HL-60 (cell line): ENCODE data around the gene WDR64.
"Not testable (repeated sequence)": the region's sequence is repeated elsewhere in the genome, so short reads cannot be mapped to it uniquely, and the experiment has no call there.

Experiments
- DNase-seq, 2 experiments: peaks; one replicate each; pipeline ENCODE4 v3.0.0-alpha.2; 2010 to 2020; ENCODE audit warnings: low read depth in 1 of 2, low spot score in 1 of 2
- H3K27ac ChIP-seq: fragments of 250-450 bp; sonication (Bioruptor Pico); replicated peaks from 2 replicates; pipeline ENCODE4 v1.5.1; 2020; ENCODE audit warnings: mild to moderate bottlenecking, moderate library complexity
- H3K27me3 ChIP-seq: fragments of 250-450 bp; sonication (Bioruptor Pico); 2 replicates; pipeline ENCODE4 v1.5.1; 2021; ENCODE audit warnings: mild to moderate bottlenecking, moderate library complexity; ENCODE audit not compliant: insufficient read depth, poor library complexity, severe bottlenecking
- H3K4me3 ChIP-seq: replicated peaks from 2 replicates; pipeline ENCODE4 v1.5.1; 2011; ENCODE audit warnings: mild to moderate bottlenecking, control low read depth, low read length; ENCODE audit not compliant: insufficient read depth
- GABPA ChIP-seq: IDR thresholded peaks from 2 replicates; pipeline ENCODE4 v1.6.1; 2012; ENCODE audit warnings: low read depth
- POLR2AphosphoS5 ChIP-seq: IDR thresholded peaks from 2 replicates; pipeline ENCODE4 v1.6.1; 2012; ENCODE audit warnings: low read depth
- SPI1 ChIP-seq: IDR thresholded peaks from 2 replicates; pipeline ENCODE4 v1.6.1; 2012; ENCODE audit warnings: low read depth, mild to moderate bottlenecking, borderline replicate concordance
- TF ChIP-seq, protein P1 (sequence below): IDR thresholded peaks from 2 replicates; pipeline ENCODE4 v1.6.1; 2012; ENCODE audit warnings: low read depth; ENCODE audit not compliant: insufficient replicate concordance
- TF ChIP-seq, protein P2 (sequence below): IDR thresholded peaks from one replicate; pipeline ENCODE4 v1.5.1; 2011; ENCODE audit warnings: low read length, control low read depth, inconsistent platforms; ENCODE audit not compliant: insufficient read depth

Gene WDR64

GRCh38 chr1:241658081-241658793, 6.2 kb downstream of the WDR64 start:
- H3K4me3 ChIP-seq: no peak overlapping the region
- H3K27me3 ChIP-seq: peaks cover 6% of the 10 kb centered on the region
- TF ChIP-seq POLR2AphosphoS5: no peak
- no peak for TF ChIP-seq GABPA
- TF ChIP-seq SPI1: no peak
- TF ChIP-seq, protein P1, sequence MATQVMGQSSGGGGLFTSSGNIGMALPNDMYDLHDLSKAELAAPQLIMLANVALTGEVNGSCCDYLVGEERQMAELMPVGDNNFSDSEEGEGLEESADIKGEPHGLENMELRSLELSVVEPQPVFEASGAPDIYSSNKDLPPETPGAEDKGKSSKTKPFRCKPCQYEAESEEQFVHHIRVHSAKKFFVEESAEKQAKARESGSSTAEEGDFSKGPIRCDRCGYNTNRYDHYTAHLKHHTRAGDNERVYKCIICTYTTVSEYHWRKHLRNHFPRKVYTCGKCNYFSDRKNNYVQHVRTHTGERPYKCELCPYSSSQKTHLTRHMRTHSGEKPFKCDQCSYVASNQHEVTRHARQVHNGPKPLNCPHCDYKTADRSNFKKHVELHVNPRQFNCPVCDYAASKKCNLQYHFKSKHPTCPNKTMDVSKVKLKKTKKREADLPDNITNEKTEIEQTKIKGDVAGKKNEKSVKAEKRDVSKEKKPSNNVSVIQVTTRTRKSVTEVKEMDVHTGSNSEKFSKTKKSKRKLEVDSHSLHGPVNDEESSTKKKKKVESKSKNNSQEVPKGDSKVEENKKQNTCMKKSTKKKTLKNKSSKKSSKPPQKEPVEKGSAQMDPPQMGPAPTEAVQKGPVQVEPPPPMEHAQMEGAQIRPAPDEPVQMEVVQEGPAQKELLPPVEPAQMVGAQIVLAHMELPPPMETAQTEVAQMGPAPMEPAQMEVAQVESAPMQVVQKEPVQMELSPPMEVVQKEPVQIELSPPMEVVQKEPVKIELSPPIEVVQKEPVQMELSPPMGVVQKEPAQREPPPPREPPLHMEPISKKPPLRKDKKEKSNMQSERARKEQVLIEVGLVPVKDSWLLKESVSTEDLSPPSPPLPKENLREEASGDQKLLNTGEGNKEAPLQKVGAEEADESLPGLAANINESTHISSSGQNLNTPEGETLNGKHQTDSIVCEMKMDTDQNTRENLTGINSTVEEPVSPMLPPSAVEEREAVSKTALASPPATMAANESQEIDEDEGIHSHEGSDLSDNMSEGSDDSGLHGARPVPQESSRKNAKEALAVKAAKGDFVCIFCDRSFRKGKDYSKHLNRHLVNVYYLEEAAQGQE: no peak
- TF ChIP-seq, protein P2, sequence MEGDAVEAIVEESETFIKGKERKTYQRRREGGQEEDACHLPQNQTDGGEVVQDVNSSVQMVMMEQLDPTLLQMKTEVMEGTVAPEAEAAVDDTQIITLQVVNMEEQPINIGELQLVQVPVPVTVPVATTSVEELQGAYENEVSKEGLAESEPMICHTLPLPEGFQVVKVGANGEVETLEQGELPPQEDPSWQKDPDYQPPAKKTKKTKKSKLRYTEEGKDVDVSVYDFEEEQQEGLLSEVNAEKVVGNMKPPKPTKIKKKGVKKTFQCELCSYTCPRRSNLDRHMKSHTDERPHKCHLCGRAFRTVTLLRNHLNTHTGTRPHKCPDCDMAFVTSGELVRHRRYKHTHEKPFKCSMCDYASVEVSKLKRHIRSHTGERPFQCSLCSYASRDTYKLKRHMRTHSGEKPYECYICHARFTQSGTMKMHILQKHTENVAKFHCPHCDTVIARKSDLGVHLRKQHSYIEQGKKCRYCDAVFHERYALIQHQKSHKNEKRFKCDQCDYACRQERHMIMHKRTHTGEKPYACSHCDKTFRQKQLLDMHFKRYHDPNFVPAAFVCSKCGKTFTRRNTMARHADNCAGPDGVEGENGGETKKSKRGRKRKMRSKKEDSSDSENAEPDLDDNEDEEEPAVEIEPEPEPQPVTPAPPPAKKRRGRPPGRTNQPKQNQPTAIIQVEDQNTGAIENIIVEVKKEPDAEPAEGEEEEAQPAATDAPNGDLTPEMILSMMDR: no peak
- DNase-seq: no peak
- H3K27ac ChIP-seq: no peak overlapping the region

- not testable (repeated sequence) for H3K27ac ChIP-seq, DNase-seq, H3K4me3 ChIP-seq, H3K27me3 ChIP-seq
Measured at GRCh38 chr1:241659016-241659415, 6.9 kb downstream of the WDR64 start.

DNA sequence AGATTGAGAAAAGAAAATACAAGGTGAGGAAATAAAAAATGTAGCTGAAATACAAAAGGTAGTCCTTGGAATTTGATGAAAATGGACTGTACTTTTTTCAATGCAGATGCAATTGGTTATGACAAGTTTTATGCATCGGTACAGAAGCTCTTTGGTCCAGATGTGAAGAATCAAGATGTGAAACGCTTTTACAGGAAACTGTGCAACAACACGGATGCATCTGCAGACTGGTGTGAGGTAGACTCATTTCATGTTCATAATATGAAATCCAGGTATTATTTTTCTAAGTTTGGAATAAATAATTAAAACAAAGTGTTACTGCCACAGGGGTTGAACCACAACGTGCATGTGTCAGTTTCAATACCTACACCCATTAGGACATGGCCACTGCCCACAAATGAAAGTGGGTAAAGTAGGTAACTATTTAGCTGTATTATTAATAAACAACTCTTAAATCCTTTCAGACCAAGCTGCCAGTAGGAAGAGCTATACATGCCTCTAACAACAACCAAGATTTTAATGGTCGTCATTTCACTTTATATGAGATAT, 8.4 kb downstream of the WDR64 start:
- Histone ChIP-seq H3K27ac (no peak overlapping the region), H3K27me3 (peaks cover 8% of the 10 kb centered on the region), H3K4me3 (no peak overlapping the region)
- TF ChIP-seq, protein P2: no peak
- no peak for DNase-seq

GRCh38 chr1:241666419-241666818, 14.3 kb downstream of the WDR64 start:
- DNase-seq: no peak
- Histone ChIP-seq H3K27ac (no peak overlapping the region), H3K4me3 (no peak overlapping the region), H3K27me3 (peaks cover 8% of the 10 kb centered on the region)
- TF ChIP-seq GABPA (no peak), POLR2AphosphoS5 (no peak), SPI1 (no peak)
- TF ChIP-seq, protein P2: no peak
- TF ChIP-seq, protein P1: no peak
